GM12878 (cell line): ENCODE measurements around the gene STK39. TPM values are rescaled to one million over a fixed set of nuclear protein-coding genes. Genes with fewer than 3 reads are reported as not detected.

Source experiments
- ATAC-seq: fragments of 200-7000 bp; cut with Tn5 transposase; 3 replicates; pipeline ENCODE4 v1.9.1; 2020; ENCODE audit warnings: mild to moderate bottlenecking, moderate library complexity
- BruUV-seq: library from RNA; stranded (reverse); fragments of 400-500 nt; replicated peaks from 2 replicates; lab custom pipeline; 2021; lab: Mats Ljungman, UMichigan
- CTCF ChIA-PET: fragments of 300-600 bp; sonication (Branson Sonifier 250); formaldehyde crosslinking; extraction: SDS; loops from one replicate; lab custom pipeline; 2021; ENCODE audit warnings: inconsistent platforms; lab: Yijun Ruan, JAX
- POLR2A ChIA-PET: fragments of 350-600 bp; formaldehyde crosslinking; extraction: SDS; loops from one replicate; lab custom pipeline; 2021; ENCODE audit warnings: inconsistent platforms; lab: Charles Lee
- RAD21 ChIA-PET: fragments of 300-600 bp; sonication (Branson Sonifier 250); formaldehyde crosslinking; loops from one replicate; lab custom pipeline; 2023; ENCODE audit warnings: antibody characterized with exemption; ENCODE audit not compliant: unreplicated experiment; lab: Charles Lee
- SMC1A ChIA-PET: fragments of 300-600 bp; sonication (Branson Sonifier 250); formaldehyde crosslinking; loops from one replicate; lab custom pipeline; 2023; ENCODE audit not compliant: unreplicated experiment, uncharacterized antibody; lab: Charles Lee
- DNase-seq: peaks from one replicate; pipeline ENCODE4 v3.0.0-alpha.2; 2011; ENCODE audit warnings: low read depth, low spot score
- FAIRE-seq: peaks from 3 replicates; lab custom pipeline; 2011; peaks lifted over from hg19 to GRCh38; lab: Jason Lieb, UNC
- H2AFZ ChIP-seq: 2 replicates; pipeline ENCODE4 v1.6.0; 2011; ENCODE audit warnings: low read depth, low read length, control low read depth; ENCODE audit not compliant: control insufficient read depth
- H3K27ac ChIP-seq: 2 replicates; pipeline ENCODE4 v1.5.1; 2011; ENCODE audit warnings: control low read depth; ENCODE audit not compliant: control insufficient read depth, insufficient read depth
- H3K27me3 ChIP-seq, 2 experiments: replicated peaks in 1 of 2; 2 replicates each; pipeline versions ENCODE4 v1.6.0 to v1.6.1; 2011; ENCODE audit warnings: low read length in 1 of 2; ENCODE audit not compliant: control insufficient read depth in 2 of 2, insufficient read depth in 2 of 2
- H3K36me3 ChIP-seq, 2 experiments: 2 replicates each; pipeline ENCODE4 v1.5.1; 2011; ENCODE audit warnings: low read length in 1 of 2; ENCODE audit not compliant: control insufficient read depth in 2 of 2, insufficient read depth in 2 of 2
- H3K4me1 ChIP-seq: 2 replicates; pipeline ENCODE4 v1.6.1; 2011; ENCODE audit warnings: mild to moderate bottlenecking, low read length, moderate library complexity, mixed read lengths; ENCODE audit not compliant: control insufficient read depth, insufficient read depth
- H3K4me2 ChIP-seq: 2 replicates; pipeline ENCODE4 v1.6.0; 2011; ENCODE audit warnings: control low read depth; ENCODE audit not compliant: control insufficient read depth, insufficient read depth
- H3K4me3 ChIP-seq: fragments of 200-600 bp; sonication (generic); 2 replicates; pipeline ENCODE4 v1.5.1; 2016
- H3K79me2 ChIP-seq: 2 replicates; pipeline ENCODE4 v1.6.0; 2011; ENCODE audit warnings: low read length; ENCODE audit not compliant: control insufficient read depth, insufficient read depth
- H3K9ac ChIP-seq: 2 replicates; pipeline ENCODE4 v1.8.0; 2011; ENCODE audit warnings: low read length, control low read depth, mixed read lengths; ENCODE audit not compliant: control insufficient read depth, insufficient read depth
- H3K9me3 ChIP-seq: replicated peaks from 3 replicates; pipeline ENCODE4 v1.5.1; 2011; ENCODE audit warnings: mild to moderate bottlenecking, low read length; ENCODE audit not compliant: control insufficient read depth, insufficient read depth
- H4K20me1 ChIP-seq: 2 replicates; pipeline ENCODE4 v1.6.0; 2011; ENCODE audit not compliant: control insufficient read depth, insufficient read depth
- BACH1 ChIP-seq: fragments of 450-650 bp; IDR thresholded peaks from 2 replicates; pipeline ENCODE4 v1.6.1; 2017; ENCODE audit warnings: mild to moderate bottlenecking, borderline replicate concordance
- CREM ChIP-seq: IDR thresholded peaks from 2 replicates; pipeline ENCODE4 v1.6.1; 2014; ENCODE audit warnings: antibody characterized with exemption, low read depth
- E2F4 ChIP-seq: IDR thresholded peaks from 2 replicates; pipeline ENCODE4 v1.6.1; 2012; ENCODE audit warnings: low read depth, low read length, improper control_type of control experiment
- EED ChIP-seq: sonication (generic); IDR thresholded peaks from 2 replicates; pipeline ENCODE4 v1.6.1; 2016; ENCODE audit warnings: antibody characterized with exemption, low read depth
- EGR1 ChIP-seq, 2 experiments: IDR thresholded peaks; 1 replicate in 1 of 2; 2 replicates in 1 of 2; pipeline ENCODE4 v1.6.1; 2011 to 2012; ENCODE audit warnings: low read depth in 2 of 2, low read length in 2 of 2, borderline replicate concordance in 1 of 2, mild to moderate bottlenecking in 1 of 2, moderate library complexity in 1 of 2
- KDM1A ChIP-seq: fragments of 200-600 bp; sonication (generic); IDR thresholded peaks from 2 replicates; pipeline ENCODE4 v1.6.1; 2016; ENCODE audit warnings: borderline replicate concordance
- RBBP5 ChIP-seq: fragments of 200-600 bp; sonication (generic); conservative IDR thresholded peaks from 2 replicates; pipeline ENCODE4 v1.6.1; 2016
- SIN3A ChIP-seq: IDR thresholded peaks from 2 replicates; pipeline ENCODE4 v1.6.1; 2012; ENCODE audit warnings: low read depth, low read length, improper control_type of control experiment
- SKIL ChIP-seq: fragments of 450-650 bp; IDR thresholded peaks from 2 replicates; pipeline ENCODE4 v1.6.1; 2017; ENCODE audit warnings: mild to moderate bottlenecking, low read depth, inconsistent platforms; ENCODE audit not compliant: poor library complexity, severe bottlenecking
- SMARCA5 ChIP-seq: fragments of 450-650 bp; IDR thresholded peaks from 2 replicates; pipeline ENCODE4 v1.6.1; 2017; ENCODE audit warnings: mild to moderate bottlenecking
- SP1 ChIP-seq: IDR thresholded peaks from one replicate; pipeline ENCODE4 v1.6.1; 2011; ENCODE audit warnings: low read depth, low read length
- SPI1 ChIP-seq: IDR thresholded peaks from 2 replicates; pipeline ENCODE4 v1.6.1; 2011; ENCODE audit warnings: low read depth, mild to moderate bottlenecking, low read length, moderate library complexity, borderline replicate concordance; ENCODE audit not compliant: insufficient read depth
- TARDBP ChIP-seq: IDR thresholded peaks from 2 replicates; pipeline ENCODE4 v1.6.1; 2016; ENCODE audit warnings: borderline replicate concordance
- TBL1XR1 ChIP-seq: IDR thresholded peaks from 2 replicates; pipeline ENCODE4 v1.6.1; 2012; ENCODE audit warnings: low read depth, low read length, improper control_type of control experiment
- ZBTB40 ChIP-seq: fragments of 450-650 bp; IDR thresholded peaks from 2 replicates; pipeline ENCODE4 v1.6.1; 2016; ENCODE audit warnings: mild to moderate bottlenecking, moderate library complexity, borderline replicate concordance
- ZNF207 ChIP-seq: fragments of 450-650 bp; IDR thresholded peaks from 2 replicates; pipeline ENCODE4 v1.6.1; 2014; ENCODE audit warnings: antibody characterized with exemption, mild to moderate bottlenecking, borderline replicate concordance
- WGBS: methylation state at CpG from one replicate; pipeline ENCODE4 v1.1.6; 2016; ENCODE audit warnings: low lambda C conversion rate; ENCODE audit not compliant: insufficient replicate concordance, insufficient coverage; ENCODE audit errors: missing lambda C conversion rate; 5-methylcytosine and 5-hydroxymethylcytosine counted together
- in situ Hi-C: fragments of 300-500 bp; cut with MboI; formaldehyde crosslinking; loops from 9 replicates; pipeline ENCODE4 v1.14.3; 2018; ENCODE audit warnings: mixed read lengths
- intact Hi-C: fragments of 100-400 bp; cut with micrococcal nuclease; formaldehyde crosslinking; loops from one replicate; pipeline ENCODE4 v1.14.2; 2022; ENCODE audit not compliant: unreplicated experiment
- polyA plus RNA-seq, 11 experiments: library from polyadenylated mRNA; depleted of rRNA in 4 of 11; unstranded in 6 of 11; stranded (reverse) in 5 of 11; fragments of >200 nt; fragmentation: Nextera tagmentation in 4 of 11; fragmentation: Illumina TruSeq in 1 of 11; extraction: Ambion mirVana in 4 of 11; extraction: Trizol in 1 of 11; gene quantifications; 1 replicate in 1 of 11; 2 replicates in 10 of 11; pipeline versions ENCODE4 v1.2.1 to v1.2.3, GENCODE V29; 2011 to 2016; ENCODE audit warnings: inconsistent platforms in 2 of 11, missing spikeins in 2 of 11, low read depth in 1 of 11
- total RNA-seq, 4 experiments: library from RNA; depleted of rRNA in 3 of 4; stranded (reverse); fragments of >200 nt in 3 of 4; fragmentation: Illumina TruSeq in 1 of 4; extraction: Trizol in 1 of 4; gene quantifications; 2 replicates each; pipeline versions ENCODE4 v1.2.1 to v1.2.3, GENCODE V29; 2013 to 2021
- TF ChIP-seq, protein P1 (sequence below): IDR thresholded peaks from 2 replicates; pipeline ENCODE4 v1.6.1; 2011; ENCODE audit warnings: low read depth, low read length, improper control_type of control experiment, borderline replicate concordance

The STK39 gene
- total and polyA plus RNA-seq, 10 of the 15 experiments (the other 5 are each of a cell fraction or from before 2014, with no cell fraction given), result 0.03 to 0.21 (median 0.07) TPM; not detected in 5

DNA sequence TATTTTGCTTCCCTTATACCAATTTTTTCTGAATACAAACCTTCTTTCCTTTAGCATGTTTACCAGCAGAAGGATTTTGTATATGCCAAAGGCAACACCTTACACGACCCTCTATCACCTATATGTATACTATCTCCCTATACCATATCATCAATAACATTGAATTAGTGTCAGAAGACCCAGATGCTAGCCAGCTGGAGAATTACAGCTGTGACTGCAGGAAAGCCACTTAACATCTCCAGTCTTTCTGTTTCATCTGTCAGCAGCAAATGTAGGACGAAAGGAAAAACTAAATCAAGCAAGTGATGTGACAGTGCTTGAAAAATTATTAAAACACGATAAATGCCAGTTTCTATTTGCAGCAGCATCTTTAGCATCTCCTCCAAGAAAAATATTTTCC, 193.7 kb downstream of the STK39 start:
- ATAC-seq, result no peak
- H3K4me1 ChIP-seq, result no peaks in the 10 kb centered on the region
- intact Hi-C loops, result no loop called here
- no peaks in the 10 kb centered on the region for H3K36me3 ChIP-seq
- H3K27me3 ChIP-seq, result no peaks in the 10 kb centered on the region; a peak in 1 of 4 replicates
- no peak overlapping the region for H3K27ac ChIP-seq
- SMC1A ChIA-PET, result no interaction called here
- POLR2A ChIA-PET, result no interaction called here
- no peaks in the 10 kb centered on the region for H3K9me3 ChIP-seq
- RAD21 ChIA-PET, result no interaction called here
- no peak overlapping the region for H3K4me3 ChIP-seq
- no peak for FAIRE-seq
- no peak overlapping the region for H3K4me2 ChIP-seq
- H3K9ac ChIP-seq, result no peak overlapping the region
- no TSS peak for BruUV-seq
- H3K79me2 ChIP-seq, result no peaks in the 10 kb centered on the region
- CTCF ChIA-PET, result interaction anchor here (1.4 kb wide), 1 partner anchor 65 kb away, joined by 4 read pairs; no protein-coding TSS in a partner anchor
- WGBS, result 22% methylated on average over 3 of the region's 3 CpGs
- DNase-seq, result no peak
- in situ Hi-C loops, result no loop called here
- no peaks in the 10 kb centered on the region for H4K20me1 ChIP-seq
- no peak overlapping the region for H2AFZ ChIP-seq
- TF ChIP-seq SPI1 (no peak), KDM1A (no peak), SP1 (no peak), CREM (no peak), BACH1 (no peak), RBBP5 (no peak), SKIL (no peak), SMARCA5 (no peak), EGR1 (IDR thresholded peaks at IDR 0.05; ENCODE audit: borderline replicate concordance in 1 of 2, low read depth in 2 of 2, low read length in 2 of 2) (no peak), ZBTB40 (no peak), E2F4 (no peak), TBL1XR1 (no peak), ZNF207 (no peak), EED (no peak), SIN3A (no peak), TARDBP (no peak)
- TF ChIP-seq, protein P1, sequence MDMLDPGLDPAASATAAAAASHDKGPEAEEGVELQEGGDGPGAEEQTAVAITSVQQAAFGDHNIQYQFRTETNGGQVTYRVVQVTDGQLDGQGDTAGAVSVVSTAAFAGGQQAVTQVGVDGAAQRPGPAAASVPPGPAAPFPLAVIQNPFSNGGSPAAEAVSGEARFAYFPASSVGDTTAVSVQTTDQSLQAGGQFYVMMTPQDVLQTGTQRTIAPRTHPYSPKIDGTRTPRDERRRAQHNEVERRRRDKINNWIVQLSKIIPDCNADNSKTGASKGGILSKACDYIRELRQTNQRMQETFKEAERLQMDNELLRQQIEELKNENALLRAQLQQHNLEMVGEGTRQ, result no peak
